HL-60 (cell line): ENCODE data around the gene THEM5.

Source experiments
- DNase-seq, 2 experiments: peaks; one replicate each; pipeline ENCODE4 v3.0.0-alpha.2; 2010 to 2020; ENCODE audit warnings: low read depth in 1 of 2, low spot score in 1 of 2
- H3K27ac ChIP-seq: fragments of 250-450 bp; sonication (Bioruptor Pico); replicated peaks from 2 replicates; pipeline ENCODE4 v1.5.1; 2020; ENCODE audit warnings: mild to moderate bottlenecking, moderate library complexity
- H3K27me3 ChIP-seq: fragments of 250-450 bp; sonication (Bioruptor Pico); 2 replicates; pipeline ENCODE4 v1.5.1; 2021; ENCODE audit warnings: mild to moderate bottlenecking, moderate library complexity; ENCODE audit not compliant: insufficient read depth, poor library complexity, severe bottlenecking
- H3K4me3 ChIP-seq: replicated peaks from 2 replicates; pipeline ENCODE4 v1.5.1; 2011; ENCODE audit warnings: mild to moderate bottlenecking, control low read depth, low read length; ENCODE audit not compliant: insufficient read depth
- GABPA ChIP-seq: IDR thresholded peaks from 2 replicates; pipeline ENCODE4 v1.6.1; 2012; ENCODE audit warnings: low read depth
- POLR2AphosphoS5 ChIP-seq: IDR thresholded peaks from 2 replicates; pipeline ENCODE4 v1.6.1; 2012; ENCODE audit warnings: low read depth
- SPI1 ChIP-seq: IDR thresholded peaks from 2 replicates; pipeline ENCODE4 v1.6.1; 2012; ENCODE audit warnings: low read depth, mild to moderate bottlenecking, borderline replicate concordance
- TF ChIP-seq, protein P1 (sequence below): IDR thresholded peaks from 2 replicates; pipeline ENCODE4 v1.6.1; 2012; ENCODE audit warnings: low read depth; ENCODE audit not compliant: insufficient replicate concordance
- TF ChIP-seq, protein P2 (sequence below): IDR thresholded peaks from one replicate; pipeline ENCODE4 v1.5.1; 2011; ENCODE audit warnings: low read length, control low read depth, inconsistent platforms; ENCODE audit not compliant: insufficient read depth

The THEM5 gene

DNA sequence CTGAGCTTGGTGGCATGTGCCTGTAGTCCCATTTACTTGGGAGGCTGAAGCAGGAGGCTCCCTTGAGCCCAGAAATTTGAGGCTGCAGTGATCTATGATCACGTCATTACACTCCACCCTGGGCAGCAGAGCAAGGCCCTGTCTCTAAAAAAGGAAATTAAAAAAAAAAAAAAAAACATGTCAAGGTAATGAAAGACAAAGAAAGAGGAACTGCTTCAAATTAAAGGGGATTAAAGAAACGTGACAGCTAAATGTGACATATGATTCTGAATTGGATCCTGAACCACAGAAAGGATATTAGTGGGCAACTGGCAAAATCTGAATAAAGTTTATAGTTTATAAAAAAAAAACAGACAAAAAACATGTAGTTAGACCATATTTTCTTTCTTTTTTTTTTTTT lies 10.1 kb downstream of the THEM5 start:
- DNase-seq: no peak

DNA sequence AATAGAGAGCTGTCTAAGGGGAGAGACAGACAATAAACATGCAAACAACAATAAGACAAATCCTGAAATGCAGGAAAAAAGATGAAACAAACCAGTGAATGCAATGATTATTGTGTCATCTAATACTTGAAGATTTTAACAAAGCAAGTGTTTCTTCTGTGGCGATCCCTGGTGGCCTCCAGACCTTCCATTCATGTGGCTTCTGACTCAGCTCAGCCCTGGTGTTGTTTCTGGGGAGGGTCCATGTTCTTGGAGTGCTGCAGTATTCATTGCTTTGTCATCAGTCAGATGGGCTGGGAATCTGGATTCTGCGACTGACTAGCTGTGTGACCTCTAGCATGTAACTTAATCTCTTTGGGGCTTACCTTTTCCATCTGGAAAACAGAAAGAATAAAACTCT lies 12.4 kb downstream of the THEM5 start:
- no peak overlapping the region for H3K4me3 ChIP-seq
- peaks cover 31% of the 10 kb centered on the region for H3K27me3 ChIP-seq
- H3K27ac ChIP-seq: no peak overlapping the region
- no peak for DNase-seq
- TF ChIP-seq, protein P1, sequence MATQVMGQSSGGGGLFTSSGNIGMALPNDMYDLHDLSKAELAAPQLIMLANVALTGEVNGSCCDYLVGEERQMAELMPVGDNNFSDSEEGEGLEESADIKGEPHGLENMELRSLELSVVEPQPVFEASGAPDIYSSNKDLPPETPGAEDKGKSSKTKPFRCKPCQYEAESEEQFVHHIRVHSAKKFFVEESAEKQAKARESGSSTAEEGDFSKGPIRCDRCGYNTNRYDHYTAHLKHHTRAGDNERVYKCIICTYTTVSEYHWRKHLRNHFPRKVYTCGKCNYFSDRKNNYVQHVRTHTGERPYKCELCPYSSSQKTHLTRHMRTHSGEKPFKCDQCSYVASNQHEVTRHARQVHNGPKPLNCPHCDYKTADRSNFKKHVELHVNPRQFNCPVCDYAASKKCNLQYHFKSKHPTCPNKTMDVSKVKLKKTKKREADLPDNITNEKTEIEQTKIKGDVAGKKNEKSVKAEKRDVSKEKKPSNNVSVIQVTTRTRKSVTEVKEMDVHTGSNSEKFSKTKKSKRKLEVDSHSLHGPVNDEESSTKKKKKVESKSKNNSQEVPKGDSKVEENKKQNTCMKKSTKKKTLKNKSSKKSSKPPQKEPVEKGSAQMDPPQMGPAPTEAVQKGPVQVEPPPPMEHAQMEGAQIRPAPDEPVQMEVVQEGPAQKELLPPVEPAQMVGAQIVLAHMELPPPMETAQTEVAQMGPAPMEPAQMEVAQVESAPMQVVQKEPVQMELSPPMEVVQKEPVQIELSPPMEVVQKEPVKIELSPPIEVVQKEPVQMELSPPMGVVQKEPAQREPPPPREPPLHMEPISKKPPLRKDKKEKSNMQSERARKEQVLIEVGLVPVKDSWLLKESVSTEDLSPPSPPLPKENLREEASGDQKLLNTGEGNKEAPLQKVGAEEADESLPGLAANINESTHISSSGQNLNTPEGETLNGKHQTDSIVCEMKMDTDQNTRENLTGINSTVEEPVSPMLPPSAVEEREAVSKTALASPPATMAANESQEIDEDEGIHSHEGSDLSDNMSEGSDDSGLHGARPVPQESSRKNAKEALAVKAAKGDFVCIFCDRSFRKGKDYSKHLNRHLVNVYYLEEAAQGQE: no peak
- no peak for TF ChIP-seq SPI1
- TF ChIP-seq POLR2AphosphoS5: no peak
- TF ChIP-seq GABPA: no peak
- TF ChIP-seq, protein P2, sequence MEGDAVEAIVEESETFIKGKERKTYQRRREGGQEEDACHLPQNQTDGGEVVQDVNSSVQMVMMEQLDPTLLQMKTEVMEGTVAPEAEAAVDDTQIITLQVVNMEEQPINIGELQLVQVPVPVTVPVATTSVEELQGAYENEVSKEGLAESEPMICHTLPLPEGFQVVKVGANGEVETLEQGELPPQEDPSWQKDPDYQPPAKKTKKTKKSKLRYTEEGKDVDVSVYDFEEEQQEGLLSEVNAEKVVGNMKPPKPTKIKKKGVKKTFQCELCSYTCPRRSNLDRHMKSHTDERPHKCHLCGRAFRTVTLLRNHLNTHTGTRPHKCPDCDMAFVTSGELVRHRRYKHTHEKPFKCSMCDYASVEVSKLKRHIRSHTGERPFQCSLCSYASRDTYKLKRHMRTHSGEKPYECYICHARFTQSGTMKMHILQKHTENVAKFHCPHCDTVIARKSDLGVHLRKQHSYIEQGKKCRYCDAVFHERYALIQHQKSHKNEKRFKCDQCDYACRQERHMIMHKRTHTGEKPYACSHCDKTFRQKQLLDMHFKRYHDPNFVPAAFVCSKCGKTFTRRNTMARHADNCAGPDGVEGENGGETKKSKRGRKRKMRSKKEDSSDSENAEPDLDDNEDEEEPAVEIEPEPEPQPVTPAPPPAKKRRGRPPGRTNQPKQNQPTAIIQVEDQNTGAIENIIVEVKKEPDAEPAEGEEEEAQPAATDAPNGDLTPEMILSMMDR: no peak

More for the DNA sequence above, 10.1 kb downstream of the THEM5 start:
- no peak overlapping the region for H3K27ac ChIP-seq
- H3K4me3 ChIP-seq: no peak overlapping the region
- H3K27me3 ChIP-seq: peaks cover 27% of the 10 kb centered on the region
- TF ChIP-seq POLR2AphosphoS5 (no peak), SPI1 (peak; percentile 68)
- TF ChIP-seq, protein P2: no peak
- TF ChIP-seq, protein P1: no peak

DNA sequence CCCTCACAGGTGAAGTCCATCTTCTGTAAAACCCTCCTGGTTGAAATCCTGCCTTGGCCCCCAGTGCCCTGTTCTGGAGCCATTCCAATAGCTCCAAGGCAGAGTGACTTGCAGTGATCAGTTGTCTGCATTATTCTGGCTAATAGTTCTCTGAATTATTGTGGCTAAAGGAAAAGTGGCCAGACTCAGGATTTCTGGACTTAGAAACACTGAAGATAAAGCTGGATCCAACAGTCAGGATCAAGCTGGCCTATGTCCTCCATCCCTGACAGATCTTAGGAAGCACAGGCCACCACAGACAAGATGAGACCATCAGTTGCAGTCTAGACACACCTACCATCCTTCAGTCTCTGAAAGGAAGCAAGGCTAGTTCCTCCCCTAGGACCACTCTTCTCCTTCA lies 13.1 kb downstream of the THEM5 start:
- H3K4me3 ChIP-seq: no peak overlapping the region
- H3K27ac ChIP-seq: no peak overlapping the region
- DNase-seq: no peak
- TF ChIP-seq POLR2AphosphoS5: no peak
- TF ChIP-seq SPI1: no peak
- TF ChIP-seq, protein P1: no peak
- no peak for TF ChIP-seq GABPA
- TF ChIP-seq, protein P2: no peak
- H3K27me3 ChIP-seq: peaks cover 31% of the 10 kb centered on the region
